ENCODE data around the gene STXBP6. TPM values are rescaled to one million over a fixed set of nuclear protein-coding genes. Genes with fewer than 3 reads are reported as not detected.

Gene STXBP6
- total RNA-seq, 1 donor from 2014 or later: 11.0 TPM

GRCh38 chr14:24818823-24819341, 231.1 kb downstream of the STXBP6 start:
- Mint-ChIP-seq H3K27ac (no peak overlapping the region), H3K36me3 (no peaks in the 10 kb centered on the region), H3K4me1 (peaks cover 15% of the 10 kb centered on the region), H3K9me3 (no peaks in the 10 kb centered on the region), H3K4me3 (no peak overlapping the region), H3K27me3 (ENCODE audit: insufficient read depth, low read depth) (peaks cover 2% of the 10 kb centered on the region)
- no peak overlapping the region for H3K4me3 ChIP-seq
- no peak overlapping the region for H3K4me2 ChIP-seq
- no peaks in the 10 kb centered on the region for H3K79me2 ChIP-seq (ENCODE audit: low read depth)
- no peak overlapping the region for H3K27ac ChIP-seq
- H3K4me1 ChIP-seq: no peaks in the 10 kb centered on the region
- no peaks in the 10 kb centered on the region for H3K36me3 ChIP-seq
- DNase-seq (ENCODE audit: low spot score): no peak
- no peaks in the 10 kb centered on the region for H3K9me3 ChIP-seq (ENCODE audit: low read depth)
- H3K27me3 ChIP-seq: no peaks in the 10 kb centered on the region
- no peak overlapping the region for H2AFZ ChIP-seq (replicated peaks)
- no peaks in the 10 kb centered on the region for H4K20me1 ChIP-seq (ENCODE audit: low read depth)
- H3F3A ChIP-seq (ENCODE audit: low read depth): no peaks in the 10 kb centered on the region
- no peak for TF ChIP-seq EZH2 (IDR thresholded peaks at IDR 0.05)
- no peak for TF ChIP-seq EZH2phosphoT487 (IDR thresholded peaks at IDR 0.05)
- no peak for TF ChIP-seq CTCF (IDR thresholded peaks at IDR 0.05)
- no peak overlapping the region for H3K9ac ChIP-seq

GRCh38 chr14:24818058-24818822, 231.7 kb downstream of the STXBP6 start:
- no peaks in the 10 kb centered on the region for H3K27me3 ChIP-seq
- H3K4me3 Mint-ChIP-seq: no peak overlapping the region
- no peak overlapping the region for H3K27ac Mint-ChIP-seq
- peaks cover 2% of the 10 kb centered on the region for H3K27me3 Mint-ChIP-seq (ENCODE audit: insufficient read depth, low read depth)
- TF ChIP-seq CTCF (IDR thresholded peaks at IDR 0.05) (no peak), EZH2 (IDR thresholded peaks at IDR 0.05) (no peak), EZH2phosphoT487 (IDR thresholded peaks at IDR 0.05) (no peak)
- no peak overlapping the region for H3K27ac ChIP-seq
- no peaks in the 10 kb centered on the region for H3K79me2 ChIP-seq (ENCODE audit: low read depth)
- no peaks in the 10 kb centered on the region for H3K36me3 ChIP-seq
- no peak for DNase-seq (ENCODE audit: low spot score)
- no peaks in the 10 kb centered on the region for H4K20me1 ChIP-seq (ENCODE audit: low read depth)
- H3K4me3 ChIP-seq: no peak overlapping the region
- no peaks in the 10 kb centered on the region for H3K9me3 ChIP-seq (ENCODE audit: low read depth)
- H3K36me3 Mint-ChIP-seq: no peaks in the 10 kb centered on the region
- no peak overlapping the region for H3K4me2 ChIP-seq
- H3K9me3 Mint-ChIP-seq: no peaks in the 10 kb centered on the region
- peaks cover 15% of the 10 kb centered on the region for H3K4me1 Mint-ChIP-seq
- H3K9ac ChIP-seq: no peak overlapping the region
- H3K4me1 ChIP-seq: no peaks in the 10 kb centered on the region
- H2AFZ ChIP-seq (replicated peaks): no peak overlapping the region
- no peaks in the 10 kb centered on the region for H3F3A ChIP-seq (ENCODE audit: low read depth)

GRCh38 chr14:24817212-24818057, 232.5 kb downstream of the STXBP6 start:
- Histone ChIP-seq H3K4me1 (no peaks in the 10 kb centered on the region), H3F3A (ENCODE audit: low read depth) (no peaks in the 10 kb centered on the region), H3K27ac (no peak overlapping the region), H3K9me3 (ENCODE audit: low read depth) (no peaks in the 10 kb centered on the region), H3K27me3 (no peaks in the 10 kb centered on the region), H3K4me2 (no peak overlapping the region), H3K4me3 (no peak overlapping the region), H4K20me1 (ENCODE audit: low read depth) (no peaks in the 10 kb centered on the region), H2AFZ (replicated peaks) (no peak overlapping the region), H3K36me3 (no peaks in the 10 kb centered on the region), H3K9ac (no peak overlapping the region), H3K79me2 (ENCODE audit: low read depth) (no peaks in the 10 kb centered on the region)
- Mint-ChIP-seq H3K27ac (no peak overlapping the region), H3K27me3 (ENCODE audit: insufficient read depth, low read depth) (peaks cover 2% of the 10 kb centered on the region), H3K4me3 (no peak overlapping the region), H3K9me3 (no peaks in the 10 kb centered on the region), H3K4me1 (peaks cover 15% of the 10 kb centered on the region), H3K36me3 (no peaks in the 10 kb centered on the region)
- peak; percentile 25 for DNase-seq (ENCODE audit: low spot score)
- TF ChIP-seq CTCF (IDR thresholded peaks at IDR 0.05) (peak; percentile 47), EZH2phosphoT487 (IDR thresholded peaks at IDR 0.05) (no peak), EZH2 (IDR thresholded peaks at IDR 0.05) (no peak)

Data from neural progenitor cell (in vitro differentiated cells).